GM19240 (cell line): ENCODE data around the gene DTD2.
A peak's percentile ranks its signal among the peaks of the same experiment; 100 is the strongest.
"Not testable (repeated sequence)": the region's sequence is repeated elsewhere in the genome, so short reads cannot be mapped to it uniquely, and the experiment has no call there.

ENCODE experiments used
- DNase-seq: peaks from one replicate; pipeline ENCODE4 v3.0.0; 2011; ENCODE audit warnings: low spot score; ENCODE audit not compliant: insufficient read length

The DTD2 gene

DNA sequence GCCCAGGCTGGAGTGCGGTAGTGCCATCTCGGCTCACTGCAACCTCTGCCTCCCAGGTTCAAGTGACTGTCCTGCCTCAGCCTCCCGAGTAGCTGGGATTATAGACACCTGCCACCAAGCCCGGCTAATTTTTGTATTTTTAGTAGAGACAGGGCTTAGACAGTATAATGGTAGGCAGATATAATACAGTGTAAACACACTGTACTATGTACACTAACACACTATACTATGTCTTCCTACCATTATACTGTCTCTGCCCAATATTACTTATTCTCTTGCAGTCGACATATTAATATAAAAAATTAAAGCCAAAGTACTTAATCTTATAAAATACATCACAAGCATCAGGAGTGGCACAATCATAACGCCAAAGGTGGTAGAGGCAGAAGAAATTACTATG lies 15.0 kb downstream of the DTD2 start:
- no peak for DNase-seq

DNA sequence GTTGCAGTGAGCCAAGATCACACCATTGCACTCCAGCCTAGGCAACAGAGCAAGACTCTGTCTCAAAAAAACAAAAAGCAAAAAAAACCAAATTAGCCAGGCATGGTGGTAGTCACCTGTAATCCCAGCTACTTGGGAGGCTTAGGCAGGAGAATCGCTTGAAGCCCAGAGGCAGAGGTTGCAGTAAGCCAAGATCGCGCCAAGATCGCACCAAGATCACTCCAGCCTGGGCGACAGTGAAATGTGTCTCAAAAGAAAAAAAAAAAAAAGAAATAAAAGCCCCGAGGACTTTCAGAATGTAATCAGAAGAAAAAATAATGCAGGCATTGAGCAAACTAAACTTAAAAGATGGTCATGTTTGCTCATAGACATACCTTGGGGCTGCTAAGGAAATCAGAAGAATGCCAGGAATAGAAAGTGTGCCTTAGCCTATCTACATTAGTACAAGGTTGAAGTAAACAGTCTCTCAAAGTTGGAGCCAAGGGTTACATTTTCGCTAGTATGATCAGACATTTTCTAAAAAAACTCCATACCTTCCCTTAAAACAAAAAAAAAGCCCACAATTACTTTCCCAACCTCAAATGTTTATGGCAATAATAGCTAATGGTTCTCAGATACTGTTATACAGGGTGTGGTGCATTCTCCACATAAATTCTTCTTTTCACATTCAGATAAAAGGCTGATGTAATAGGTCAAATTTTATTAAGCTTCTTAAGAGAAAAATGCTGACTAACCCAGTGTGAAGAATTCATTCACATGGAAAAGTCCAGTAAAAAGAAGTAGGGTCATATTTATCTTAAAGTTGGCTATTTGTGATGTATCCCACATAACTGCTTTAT lies 15.8 kb downstream of the DTD2 start:
- DNase-seq: no peak

DNA sequence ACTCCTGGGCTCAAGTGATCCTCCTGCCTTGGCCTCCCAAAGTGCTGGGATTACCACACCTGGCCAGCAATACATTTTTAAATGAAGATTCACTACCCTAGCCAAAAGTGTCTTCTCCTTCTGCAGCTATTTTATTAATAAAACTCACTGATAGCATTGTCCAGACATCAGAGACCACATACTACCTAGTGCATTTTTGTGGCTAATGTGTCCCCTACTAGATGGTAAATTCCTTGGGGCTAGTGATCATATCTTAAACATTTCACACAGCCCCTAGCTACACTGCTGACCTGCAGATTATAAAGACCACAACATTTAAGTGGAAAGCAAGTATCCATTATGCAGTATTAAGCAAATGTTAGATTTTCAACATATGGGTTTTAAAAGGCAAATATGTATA lies 17.0 kb downstream of the DTD2 start:
- DNase-seq: no peak

DNA sequence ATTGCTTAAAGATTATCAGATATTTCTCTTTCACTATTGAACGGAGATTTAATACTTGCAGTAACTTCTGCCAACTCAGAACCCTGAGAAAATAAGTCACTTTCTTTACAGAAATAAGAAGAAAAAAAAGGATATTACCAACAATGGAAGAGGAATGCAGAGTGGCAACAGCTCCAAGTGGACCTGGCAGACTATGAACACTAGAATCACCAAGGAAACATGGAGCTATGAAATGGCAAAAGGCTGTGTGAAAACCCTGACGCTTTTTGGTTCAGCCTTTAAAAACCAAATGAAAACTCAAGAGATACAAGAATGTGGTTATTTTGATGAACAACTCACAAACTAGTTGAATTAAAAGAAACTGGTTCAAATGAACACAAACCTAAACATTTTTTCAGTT lies 17.7 kb downstream of the DTD2 start:
- DNase-seq: no peak

DNA sequence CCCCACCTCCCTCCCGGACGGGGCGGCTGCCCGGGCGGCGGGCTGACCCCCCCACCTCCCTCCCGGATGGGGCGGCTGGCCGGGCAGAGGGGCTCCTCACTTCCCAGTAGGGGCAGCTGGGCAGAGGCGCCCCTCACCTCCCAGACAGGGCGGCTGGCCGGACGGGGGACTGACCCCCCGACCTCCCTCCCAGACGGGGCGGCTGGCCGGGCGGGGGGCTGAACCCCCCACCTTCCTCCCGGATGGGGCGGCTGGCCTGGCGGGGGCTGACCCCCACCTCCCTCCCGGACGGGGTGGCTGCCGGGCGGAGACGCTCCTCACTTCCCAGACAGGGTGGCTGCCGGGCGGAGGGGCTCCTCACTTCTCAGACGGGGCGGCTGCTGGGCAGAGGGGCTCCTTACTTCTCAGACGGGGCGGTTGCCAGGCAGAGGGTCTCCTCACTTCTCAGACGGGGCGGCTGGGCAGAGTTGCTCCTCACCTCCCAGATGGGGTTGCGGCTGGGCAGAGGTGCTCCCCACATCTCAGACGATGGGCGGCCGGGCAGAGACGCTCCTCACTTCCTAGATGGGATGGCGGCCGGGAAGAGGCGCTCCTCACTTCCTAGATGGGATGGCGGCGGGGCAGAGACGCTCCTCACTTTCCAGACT lies 20.1 kb downstream of the DTD2 start:
- not testable (repeated sequence) for DNase-seq

DNA sequence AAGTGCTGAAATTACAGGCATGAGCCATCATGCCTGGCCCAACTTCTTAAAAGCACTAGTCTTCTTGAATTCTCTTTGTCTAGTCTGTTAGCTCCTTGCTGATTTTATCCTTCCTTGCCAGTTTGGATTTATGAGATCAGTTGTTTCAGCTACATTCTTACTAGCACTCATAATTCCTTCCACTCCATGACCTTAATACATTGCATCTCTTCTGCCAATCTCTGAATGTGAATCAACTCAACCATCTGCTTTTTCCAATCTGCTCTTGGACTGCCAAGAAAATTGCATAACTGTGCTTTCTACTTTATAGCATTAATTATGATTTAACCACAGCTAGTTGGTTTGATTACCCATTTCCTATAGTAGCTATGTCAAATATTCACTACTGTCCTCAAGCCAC lies 22.0 kb downstream of the DTD2 start:
- no peak for DNase-seq

DNA sequence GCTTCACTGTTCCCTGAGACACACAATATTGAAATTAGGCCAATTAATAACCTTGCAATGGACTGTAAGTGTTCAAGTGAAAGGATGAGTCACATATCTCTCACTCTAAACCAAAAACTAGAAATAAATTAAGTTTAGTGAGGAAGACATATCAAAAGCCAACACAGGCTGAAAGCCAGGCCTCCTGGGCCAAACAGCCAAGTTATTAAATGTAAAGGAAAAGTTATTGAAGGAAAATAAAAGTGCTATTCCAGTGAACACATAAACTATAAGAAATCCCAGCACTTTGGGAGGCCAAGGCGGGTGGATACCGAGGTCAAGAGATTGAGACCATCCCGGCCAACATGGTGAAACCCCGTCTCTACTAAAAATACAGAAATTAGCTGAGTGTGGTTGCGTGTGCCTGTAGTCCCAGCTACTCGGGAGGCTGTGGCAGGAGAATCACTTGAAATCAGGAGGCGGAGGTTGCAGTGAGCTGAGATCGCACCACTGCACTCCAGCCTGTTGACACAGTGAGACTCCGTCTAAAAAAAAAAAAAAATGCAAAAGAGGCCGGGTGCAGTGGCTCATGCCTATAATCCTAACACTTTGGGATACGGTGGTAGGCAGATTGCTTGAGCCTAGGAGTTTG lies 26.6 kb downstream of the DTD2 start:
- no peak for DNase-seq

DNA sequence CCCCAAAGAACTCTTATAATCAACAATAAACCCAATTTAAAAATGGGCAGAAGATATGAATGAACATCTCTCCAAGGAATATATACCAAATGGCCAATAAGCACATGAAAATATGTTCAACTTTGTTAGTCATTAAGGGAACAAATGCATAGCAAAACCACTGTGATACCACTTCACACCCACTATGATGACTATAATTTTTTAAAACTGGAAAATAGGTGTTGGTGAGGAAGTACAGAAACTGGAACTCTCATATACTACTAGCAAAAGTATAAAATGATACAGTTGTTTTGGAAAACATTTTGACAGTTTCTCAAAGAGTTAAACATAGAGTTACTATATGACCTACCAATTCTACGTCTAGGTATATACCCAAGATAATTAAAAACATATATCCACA lies 27.5 kb downstream of the DTD2 start:
- no peak for DNase-seq

DNA sequence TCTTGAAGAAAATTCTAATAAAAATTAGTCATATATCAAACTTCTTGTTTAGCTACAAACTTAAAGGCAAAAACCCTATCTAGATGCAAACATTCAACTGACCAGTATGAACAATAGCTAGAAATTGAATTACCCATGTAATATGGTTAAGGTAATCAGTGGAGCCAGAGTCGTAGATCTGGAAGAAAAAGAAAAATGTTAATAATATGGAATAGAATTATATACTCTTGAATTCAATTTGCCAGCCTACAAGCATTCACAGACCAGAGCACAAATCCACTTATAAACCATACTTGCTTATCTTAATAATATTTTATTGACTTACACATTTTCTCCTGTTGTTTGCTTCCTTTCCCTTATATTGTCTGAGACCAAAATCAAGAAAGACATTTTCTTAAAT lies 29.3 kb downstream of the DTD2 start:
- DNase-seq: no peak

DNA sequence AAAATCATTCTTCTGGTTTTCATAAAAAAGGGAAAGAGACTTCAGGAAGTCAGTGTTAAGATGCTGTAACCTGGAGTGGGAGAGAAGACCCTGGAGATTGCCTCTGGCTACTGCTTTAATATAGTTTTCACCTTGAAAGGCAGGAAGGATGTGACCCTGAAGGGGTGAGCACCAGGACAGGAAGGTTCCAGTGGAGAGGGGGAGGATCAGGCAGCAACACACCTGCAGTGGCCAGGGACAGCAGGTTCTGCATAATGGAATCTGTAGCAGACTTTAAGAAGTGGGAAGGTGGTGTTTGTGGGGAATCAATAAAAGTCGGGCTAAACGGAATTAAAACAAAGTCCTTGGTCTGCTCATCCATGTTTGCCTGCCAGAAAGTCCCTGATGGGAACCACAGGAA lies 30.6 kb downstream of the DTD2 start:
- DNase-seq: no peak

DNA sequence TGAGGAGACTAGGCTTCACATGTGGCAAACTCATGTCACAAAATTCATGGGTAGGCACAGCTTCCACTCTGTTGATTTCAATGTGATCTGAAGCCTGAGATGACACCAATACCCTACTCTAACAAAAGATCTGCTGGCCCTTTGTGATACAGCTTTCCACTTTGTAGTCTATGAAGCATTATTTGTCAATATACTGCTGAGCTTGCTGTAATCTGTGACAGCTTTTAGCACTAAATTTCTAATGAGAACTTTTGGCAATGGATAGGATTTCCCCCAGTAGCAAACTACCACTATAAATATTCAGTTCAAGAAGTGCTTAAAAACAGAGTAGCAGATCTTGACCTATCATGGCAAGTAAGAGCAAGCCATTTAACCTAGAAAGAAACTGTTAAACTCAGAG lies 31.4 kb downstream of the DTD2 start:
- DNase-seq: no peak

DNA sequence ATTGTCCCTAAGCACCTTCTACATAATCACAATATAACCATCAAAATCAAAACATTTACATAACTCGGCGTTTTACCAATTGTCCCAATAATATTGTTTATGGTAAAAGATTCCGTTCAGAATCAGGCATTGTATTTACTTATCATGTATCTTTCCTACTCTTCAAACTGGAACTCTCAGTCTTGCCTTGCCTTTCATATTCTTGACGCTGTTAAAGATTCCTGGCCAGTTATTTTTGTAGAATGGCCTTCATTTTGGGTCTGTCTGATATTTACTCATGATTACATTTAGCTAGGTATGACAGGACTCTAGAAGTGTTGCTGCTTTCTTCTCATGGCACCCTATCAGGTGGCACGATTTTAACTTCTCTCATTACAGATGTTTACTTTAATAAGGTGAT lies 36.1 kb downstream of the DTD2 start:
- no peak for DNase-seq

DNA sequence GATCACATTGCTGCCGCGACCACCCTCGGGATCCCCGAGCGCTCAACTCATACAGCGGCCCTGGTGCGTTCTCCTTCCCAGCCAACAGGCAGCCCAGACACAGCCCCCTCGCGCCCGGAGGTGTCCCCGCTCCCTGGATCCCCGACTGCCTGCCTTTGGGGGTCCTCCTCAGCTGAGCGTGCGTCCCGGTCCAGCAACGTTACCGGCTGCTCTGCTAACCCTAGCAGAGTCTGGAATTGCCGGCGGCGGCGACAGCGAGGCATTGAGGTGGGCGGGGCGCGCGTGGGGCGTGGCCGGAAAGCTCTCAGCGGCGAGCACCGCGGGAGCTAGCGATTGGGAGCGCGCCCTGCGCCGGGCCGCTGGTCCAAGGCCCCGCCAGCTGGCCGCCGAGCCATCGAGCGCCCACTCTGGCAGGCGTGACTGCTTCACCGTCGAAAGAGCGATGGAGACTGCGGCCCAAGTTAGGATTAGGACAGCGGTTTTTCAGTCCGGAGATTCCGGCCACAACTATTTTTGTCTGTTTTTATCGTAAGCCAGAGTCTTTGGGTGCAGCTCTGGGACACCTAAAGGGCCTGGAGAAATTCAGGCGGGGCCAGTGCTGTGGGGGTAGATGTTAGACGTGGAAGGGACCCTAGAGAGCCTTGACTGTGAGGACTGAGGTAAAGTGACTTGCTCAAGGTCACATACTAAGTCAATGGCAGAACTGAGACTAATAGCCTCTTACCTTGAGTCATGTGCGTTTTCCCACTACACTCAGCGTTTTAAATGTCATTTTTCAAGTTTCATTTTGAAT lies 36.8 kb downstream of the DTD2 start, which contains the start of gene HEATR5A:
TSS of gene HEATR5A (minus strand) at position 232 of the 793 bp plus-strand sequence. CDS start 17,575 bp downstream, outside the sequence.
- peak; percentile 78 for DNase-seq

DNA sequence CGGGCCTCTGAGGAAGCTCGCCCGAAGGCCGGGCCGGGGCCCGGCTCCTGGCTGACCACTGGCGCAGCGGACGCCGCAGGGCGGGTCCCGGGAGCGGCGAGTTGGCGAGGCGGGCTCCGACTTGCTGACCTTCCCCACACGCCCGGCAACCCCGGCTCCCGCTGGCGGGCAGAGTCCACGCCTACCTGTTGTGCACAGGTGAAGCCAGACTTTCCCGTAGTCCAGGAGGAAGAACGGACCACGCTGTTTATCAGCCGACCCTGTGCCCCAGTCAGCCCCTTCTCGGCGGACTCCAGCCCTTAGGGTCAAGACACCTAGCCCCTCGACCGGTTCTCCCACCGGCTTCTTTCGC lies 37.4 kb downstream of the DTD2 start:
- no peak for DNase-seq

DNA sequence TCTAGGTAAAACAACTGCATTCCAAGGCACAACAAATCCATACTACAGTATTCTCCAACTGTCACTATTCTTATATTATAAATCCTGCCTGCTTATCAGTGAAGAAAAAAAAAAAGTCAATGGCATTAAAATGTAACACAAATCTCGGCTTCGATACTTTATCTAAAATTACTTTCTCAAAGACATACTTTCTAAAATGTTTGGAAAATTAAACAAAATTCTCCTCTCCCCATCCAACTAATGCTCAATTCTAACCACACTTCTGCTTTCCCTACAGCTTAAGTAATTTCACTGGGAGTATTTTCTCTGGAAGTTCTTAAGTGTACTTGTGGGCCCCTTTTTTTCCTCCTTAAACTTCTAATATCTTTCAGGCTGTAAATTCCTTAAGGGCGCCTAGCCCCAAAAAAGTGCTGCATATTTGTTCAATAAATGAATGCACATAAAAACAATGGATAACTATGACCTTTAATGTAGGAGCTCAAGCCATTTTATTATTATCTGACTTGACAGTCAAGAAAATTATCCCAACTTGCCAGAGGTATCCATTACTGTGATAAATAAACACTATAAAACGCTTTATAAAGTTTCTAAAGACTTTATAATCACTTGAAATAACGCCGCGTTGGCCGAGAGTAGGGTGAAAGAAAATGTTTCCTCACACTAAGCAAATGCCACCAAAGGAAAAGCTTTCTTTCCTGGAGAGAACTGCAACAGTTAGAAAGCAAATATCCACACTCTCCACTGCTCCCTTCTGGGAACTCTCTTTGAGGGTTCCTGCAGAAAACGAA lies 37.9 kb downstream of the DTD2 start:
- DNase-seq: no peak

DNA sequence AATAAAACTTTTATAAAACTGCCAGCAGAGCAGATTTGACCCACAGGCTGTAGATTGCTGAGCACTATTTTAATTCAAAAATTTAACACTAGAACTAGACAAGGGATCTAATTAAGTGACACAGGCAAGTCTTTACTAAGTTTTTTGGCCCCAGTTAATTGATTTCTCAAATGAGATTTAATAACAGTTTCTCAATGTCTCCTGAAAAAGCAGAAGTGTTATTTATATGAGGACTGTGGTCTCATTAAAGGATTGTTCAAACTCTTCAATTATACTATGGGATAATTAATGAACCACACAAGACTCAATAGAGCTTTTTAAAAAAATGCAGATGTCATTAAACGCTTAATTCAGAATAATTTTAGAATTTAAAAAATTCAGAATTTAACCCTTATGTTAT lies 38.9 kb downstream of the DTD2 start:
- DNase-seq: no peak

DNA sequence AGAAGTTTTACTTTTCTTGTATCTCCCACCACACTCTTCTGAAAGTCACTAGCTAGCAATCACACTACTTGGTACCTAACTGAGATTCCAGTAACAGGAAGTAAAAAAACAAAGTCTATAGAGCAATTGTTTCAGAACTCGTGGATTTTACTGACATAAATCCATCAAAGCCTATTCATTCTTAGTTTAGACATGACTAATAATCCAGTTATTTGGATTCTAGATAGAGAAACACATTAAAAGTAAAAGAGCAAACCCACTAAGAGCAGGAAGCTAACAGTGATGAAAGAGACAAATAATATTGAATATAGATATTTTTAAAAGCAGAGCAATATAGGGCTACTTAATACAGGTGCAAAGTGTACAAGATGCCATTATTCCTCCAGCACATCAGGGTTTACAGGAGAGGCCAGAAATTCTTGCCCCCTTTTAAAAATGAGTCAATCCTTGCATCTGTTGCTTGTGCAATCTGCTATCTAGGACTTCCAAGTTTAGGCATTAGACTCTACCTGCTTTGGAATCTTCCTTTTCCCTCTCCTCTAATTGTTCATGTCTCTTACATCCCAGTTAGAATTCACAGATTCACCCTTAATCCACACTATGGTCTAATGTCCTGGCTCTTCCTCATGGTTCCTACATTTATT lies 43.0 kb downstream of the DTD2 start:
- no peak for DNase-seq

DNA sequence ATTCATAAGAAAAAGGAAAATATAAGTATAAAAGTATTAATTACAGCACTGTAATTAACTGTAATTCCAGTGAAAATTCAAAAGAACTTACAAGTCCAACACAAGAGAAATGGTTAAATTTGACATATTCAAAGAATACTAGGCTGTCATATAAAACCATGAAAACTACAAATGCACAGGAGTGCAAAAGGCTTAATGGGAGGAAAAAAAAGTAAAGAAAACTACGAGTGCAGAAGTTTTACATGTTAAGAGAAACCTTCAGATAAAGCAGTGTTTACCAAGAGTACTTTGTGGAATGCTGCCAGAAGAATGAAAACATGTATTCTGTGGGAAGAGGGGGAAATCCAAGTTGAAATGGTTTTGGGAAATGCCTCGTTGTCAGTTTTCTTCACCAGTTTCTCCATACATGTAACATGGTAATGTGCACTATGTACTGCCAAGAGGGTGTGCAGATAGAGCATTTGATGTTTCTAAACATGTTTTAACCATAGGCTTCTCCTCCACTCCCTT lies 46.0 kb downstream of the DTD2 start:
- no peak for DNase-seq

DNA sequence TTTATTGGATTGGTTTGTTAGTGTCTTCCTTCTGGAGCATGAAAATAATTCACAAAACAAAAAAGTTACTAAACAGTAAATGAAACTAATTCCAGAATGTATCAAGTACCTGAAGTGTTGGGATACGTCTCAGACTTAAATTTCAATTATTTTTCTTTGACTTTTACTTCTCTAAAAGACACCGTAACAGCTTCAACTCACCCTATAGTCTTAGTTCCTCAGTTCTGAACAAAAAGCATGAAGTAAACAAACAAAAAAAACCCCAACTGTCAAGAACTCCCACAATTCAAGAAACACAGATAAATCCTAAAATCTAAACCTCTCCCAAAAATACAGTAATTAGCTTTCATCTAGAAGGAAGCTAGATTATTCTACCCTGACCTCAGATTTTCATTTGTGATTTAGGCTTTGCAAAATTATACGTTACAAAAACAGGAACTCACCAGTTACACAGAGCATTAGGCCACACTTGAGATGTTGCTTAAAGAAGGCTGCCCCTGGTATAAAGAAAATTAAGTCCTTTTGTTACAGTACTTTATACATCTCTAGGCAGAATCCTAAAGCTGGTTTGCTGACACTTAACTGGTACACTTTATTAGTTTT lies 47.2 kb downstream of the DTD2 start:
- DNase-seq: no peak

DNA sequence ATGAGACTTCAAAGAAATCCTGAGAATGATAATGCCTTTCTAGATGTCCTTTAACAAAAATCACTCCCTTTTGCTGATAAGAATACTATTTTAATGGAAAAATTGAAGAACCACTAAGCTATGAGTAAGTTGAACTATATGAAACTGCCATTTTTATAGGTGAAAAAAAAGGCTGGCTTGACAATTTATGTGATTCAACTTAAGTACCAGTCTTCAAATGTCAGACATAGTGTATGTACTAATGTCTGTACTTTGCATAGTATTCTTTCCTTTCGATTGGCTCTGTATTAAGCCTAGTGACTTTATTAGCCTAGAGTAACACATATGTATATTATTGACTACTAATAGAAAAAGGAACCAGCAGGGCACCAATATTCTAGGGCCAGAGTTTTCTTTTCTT lies 48.9 kb downstream of the DTD2 start:
- no peak for DNase-seq
